SKM-1 (cell line): Measurements from ENCODE around the gene BMP7.
"Not testable (repeated sequence)": the region's sequence is repeated elsewhere in the genome, so short reads cannot be mapped to it uniquely, and the experiment has no call there.

Source experiments
- DNase-seq: peaks from one replicate; lab custom pipeline; 2025; ENCODE audit not compliant: unreplicated experiment; lab: John Stamatoyannopoulos, UW

BMP7 gene

GRCh38 chr20:57195023-57195422 is 71.4 kb downstream of the BMP7 start:
- no peak for DNase-seq

GRCh38 chr20:57194154-57194553 is 72.3 kb downstream of the BMP7 start:
- no peak for DNase-seq

- no peak for DNase-seq
These were observed 73.3 kb downstream of the BMP7 start for GRCh38 chr20:57193094-57193493.

- DNase-seq: no peak
These were observed 74.1 kb downstream of the BMP7 start for GRCh38 chr20:57192311-57192710.

GRCh38 chr20:57191265-57191638 is 75.2 kb downstream of the BMP7 start:
- DNase-seq: not testable (repeated sequence)

- no peak for DNase-seq
These were observed 75.7 kb downstream of the BMP7 start for GRCh38 chr20:57190536-57191264.

- no peak for DNase-seq
These were observed 76.7 kb downstream of the BMP7 start for GRCh38 chr20:57189713-57190112.

- no peak for DNase-seq
These were observed 77.8 kb downstream of the BMP7 start for GRCh38 chr20:57188576-57189079.

GRCh38 chr20:57188056-57188455 is 78.4 kb downstream of the BMP7 start:
- DNase-seq: no peak

GRCh38 chr20:57187068-57187634 is 79.3 kb downstream of the BMP7 start:
- DNase-seq: no peak

GRCh38 chr20:57186192-57186591 is 80.2 kb downstream of the BMP7 start:
- no peak for DNase-seq

- no peak for DNase-seq
These were observed 81.2 kb downstream of the BMP7 start for GRCh38 chr20:57185188-57185743.

- DNase-seq: no peak
These were observed 82.9 kb downstream of the BMP7 start for GRCh38 chr20:57183457-57184009.

GRCh38 chr20:57181639-57182038 is 84.8 kb downstream of the BMP7 start:
- DNase-seq: no peak

- no peak for DNase-seq
These were observed 85.5 kb downstream of the BMP7 start for GRCh38 chr20:57180954-57181353.

- DNase-seq: no peak
These were observed 86.1 kb downstream of the BMP7 start for GRCh38 chr20:57180387-57180786.

GRCh38 chr20:57179265-57179664 is 87.2 kb downstream of the BMP7 start:
- DNase-seq: no peak

GRCh38 chr20:57178582-57179111 is 87.8 kb downstream of the BMP7 start:
- DNase-seq: no peak

- no peak for DNase-seq
These were observed 88.7 kb downstream of the BMP7 start for GRCh38 chr20:57177636-57178280.

- no peak for DNase-seq
These were observed 89.6 kb downstream of the BMP7 start for GRCh38 chr20:57176842-57177241.

GRCh38 chr20:57175397-57176010 is 90.9 kb downstream of the BMP7 start:
- DNase-seq: no peak
